K562 (cell line): ENCODE results near the gene GAA.

ENCODE experiments used
- CTCF ChIP-seq, 3 experiments: IDR thresholded peaks in 2 of 3; conservative IDR thresholded peaks in 1 of 3; 2 replicates each; pipeline ENCODE4 v1.5.1; 2011 to 2012; ENCODE audit warnings: low read length in 3 of 3, mild to moderate bottlenecking in 3 of 3, control low read depth in 2 of 3, improper control_type of control experiment in 1 of 3, inconsistent platforms in 1 of 3, low read depth in 1 of 3, mixed read lengths in 1 of 3, moderate library complexity in 1 of 3; ENCODE audit not compliant: insufficient read depth in 2 of 3
- FOXM1 ChIP-seq, 2 experiments: fragments of 450-650 bp in 1 of 2; sonication (generic) in 1 of 2; formaldehyde crosslinking in 1 of 2; IDR thresholded peaks; 2 replicates each; pipeline versions ENCODE4 v1.6.1 to v1.9.0; 2017 to 2022; ENCODE audit warnings: low read depth in 2 of 2, mild to moderate bottlenecking in 2 of 2, missing genetic modification reagents in 1 of 2, moderate library complexity in 1 of 2
- HMBOX1 ChIP-seq: sonication (generic); IDR thresholded peaks from 2 replicates; pipeline ENCODE4 v1.6.1; 2016
- MCM7 ChIP-seq, 2 experiments: fragments of 450-650 bp; IDR thresholded peaks; 2 replicates each; pipeline ENCODE4 v1.6.1; 2016 to 2018
- PHTF2 ChIP-seq: fragments of 250-450 bp; sonication (Bioruptor Pico); IDR thresholded peaks from 2 replicates; pipeline ENCODE4 v1.5.0; 2021; ENCODE audit warnings: mild to moderate bottlenecking
- RBM17 ChIP-seq: fragments of 200-400 bp; formaldehyde crosslinking; IDR thresholded peaks from 2 replicates; pipeline ENCODE4 v1.6.1; 2017; ENCODE audit warnings: low read depth, mild to moderate bottlenecking, low read length, borderline replicate concordance
- SIX5 ChIP-seq, 2 experiments: IDR thresholded peaks; 2 replicates each; pipeline ENCODE4 v1.6.1; 2011; ENCODE audit warnings: low read length in 2 of 2, borderline replicate concordance in 1 of 2, low read depth in 1 of 2, mild to moderate bottlenecking in 1 of 2, moderate library complexity in 1 of 2; ENCODE audit not compliant: insufficient read depth in 1 of 2
- TARDBP ChIP-seq: fragments of 450-650 bp; IDR thresholded peaks from 2 replicates; pipeline ENCODE4 v1.6.1; 2016
- ZC3H11A ChIP-seq: IDR thresholded peaks from 2 replicates; pipeline ENCODE4 v1.6.1; 2012; ENCODE audit warnings: low read depth, low read length, improper control_type of control experiment
- ZNF274 ChIP-seq: IDR thresholded peaks from 2 replicates; pipeline ENCODE4 v1.6.1; 2011; ENCODE audit warnings: low read depth, mild to moderate bottlenecking, low read length, moderate library complexity, borderline replicate concordance

GRCh38 chr17:80063830-80064585 lies 37.4 kb upstream of the GAA start:
- no peak for TF ChIP-seq CTCF (IDR thresholded peaks at IDR 0.05 in 2 of 3, conservative IDR thresholded peaks at IDR 0.05 in 1 of 3; ENCODE audit: insufficient read depth in 2 of 3, low read depth in 1 of 3, low read length in 3 of 3)
- TF ChIP-seq FOXM1 (IDR thresholded peaks at IDR 0.05; ENCODE audit: low read depth), result no peak
- TF ChIP-seq FOXM1 (CRISPR knock-in tag; IDR thresholded peaks at IDR 0.05; ENCODE audit: low read depth), result no peak
- TF ChIP-seq PHTF2 (CRISPR knock-in tag), result no peak
- TF ChIP-seq ZC3H11A, result no peak
- no peak for TF ChIP-seq HMBOX1
- TF ChIP-seq RBM17, result no peak
- TF ChIP-seq MCM7 (IDR thresholded peaks at IDR 0.05), result no peak
- TF ChIP-seq SIX5 (IDR thresholded peaks at IDR 0.05; ENCODE audit: borderline replicate concordance in 1 of 2, insufficient read depth in 1 of 2, low read depth in 1 of 2, low read length in 2 of 2), result no peak
- no peak for TF ChIP-seq TARDBP
- TF ChIP-seq ZNF274, result no peak
